Activated gamma-delta T cell treated with Interleukin-2 at 50 U/mL for 16 hours (primary cell): ENCODE data around the gene PITX1.

Experiments used
- DNase-seq: peaks from one replicate; pipeline ENCODE4 v3.0.0-alpha.2; 2020

PITX1 gene

GRCh38 chr5:135061001-135061400 is 27.0 kb upstream of the PITX1 start:
- DNase-seq, result no peak

GRCh38 chr5:135060021-135060420 is 26.0 kb upstream of the PITX1 start:
- no peak for DNase-seq

DNA sequence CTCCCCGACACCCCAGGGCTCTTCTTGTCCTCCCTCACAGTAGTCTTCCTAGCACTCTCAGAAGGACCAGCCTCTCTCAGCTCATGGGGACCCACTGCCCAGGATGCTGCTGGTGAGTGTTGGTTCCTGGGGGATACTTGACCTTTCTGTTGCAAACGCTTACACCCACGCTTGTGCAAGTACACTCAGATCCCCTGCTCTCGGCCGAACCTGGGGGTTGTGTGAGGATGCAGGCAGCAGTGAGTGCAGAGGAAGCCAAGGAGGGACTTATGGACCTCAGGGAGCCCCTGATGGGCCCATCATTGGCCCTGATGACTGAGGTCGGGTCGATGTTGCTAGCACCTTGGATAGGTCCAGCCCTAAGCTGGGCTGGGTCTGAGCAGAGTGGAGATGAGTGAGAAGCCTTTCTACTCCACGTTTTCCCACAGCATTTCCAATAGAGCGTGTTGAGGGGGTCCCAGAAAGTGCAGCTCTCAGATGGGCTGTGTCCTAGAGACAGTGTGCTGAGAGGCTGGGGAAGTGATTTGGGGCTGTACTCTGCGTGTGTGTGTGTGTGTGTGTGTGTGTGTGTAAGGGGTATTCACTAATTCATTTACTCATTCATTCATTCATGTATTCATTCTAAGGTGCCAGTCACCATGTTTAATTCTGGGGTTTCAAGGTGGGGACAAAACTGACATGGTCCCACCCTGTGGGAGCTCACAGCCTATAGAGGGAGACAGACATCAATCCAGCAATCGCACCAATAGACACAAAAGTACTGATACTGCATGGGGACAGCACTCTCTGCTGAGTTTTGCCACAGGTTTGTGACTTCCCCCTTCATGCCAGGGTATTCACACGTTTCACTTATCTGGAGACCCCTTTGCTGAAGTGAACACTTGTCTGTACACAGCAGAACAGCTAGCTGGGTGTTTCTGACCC is 25.2 kb upstream of the PITX1 start:
- DNase-seq, result no peak

- DNase-seq, result no peak
These were observed 24.3 kb upstream of the PITX1 start for GRCh38 chr5:135058331-135058732.

- no peak for DNase-seq
These were observed 23.2 kb upstream of the PITX1 start for GRCh38 chr5:135057233-135057632.

DNA sequence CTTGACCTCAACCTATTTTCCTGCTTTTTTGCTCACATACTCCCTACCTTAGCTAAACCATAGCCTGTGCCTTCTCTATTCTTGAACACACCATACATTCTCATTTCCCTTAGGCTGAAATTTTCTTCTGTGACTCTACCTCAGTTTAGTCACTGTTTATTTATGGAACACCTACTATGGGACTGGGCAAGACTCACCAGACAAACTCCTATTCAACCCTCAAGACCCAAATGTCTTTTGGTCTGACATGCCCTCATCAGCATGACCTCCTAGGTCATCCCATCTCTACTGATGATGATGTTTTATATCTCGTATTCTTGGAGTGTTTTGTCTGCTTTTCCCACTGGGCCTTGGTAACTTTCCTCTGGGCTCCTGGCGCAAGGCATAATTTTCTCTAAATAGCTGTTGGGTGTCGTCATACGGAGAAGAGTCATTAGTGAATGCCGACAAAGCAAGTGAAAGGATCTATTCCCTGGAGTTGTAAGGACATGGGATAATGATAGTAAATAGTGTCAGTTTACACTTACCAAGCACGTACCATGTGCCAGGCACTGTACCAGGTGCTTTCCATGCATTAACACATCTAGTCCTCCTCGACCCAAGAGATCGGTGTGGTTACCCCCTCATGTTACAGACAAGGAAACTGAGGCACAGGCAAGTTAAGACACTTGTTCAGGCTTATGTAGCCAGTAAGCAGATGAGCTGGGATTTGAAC is 22.4 kb upstream of the PITX1 start:
- no peak for DNase-seq

- no peak for DNase-seq
These were observed 21.4 kb upstream of the PITX1 start for GRCh38 chr5:135055396-135055795.

DNA sequence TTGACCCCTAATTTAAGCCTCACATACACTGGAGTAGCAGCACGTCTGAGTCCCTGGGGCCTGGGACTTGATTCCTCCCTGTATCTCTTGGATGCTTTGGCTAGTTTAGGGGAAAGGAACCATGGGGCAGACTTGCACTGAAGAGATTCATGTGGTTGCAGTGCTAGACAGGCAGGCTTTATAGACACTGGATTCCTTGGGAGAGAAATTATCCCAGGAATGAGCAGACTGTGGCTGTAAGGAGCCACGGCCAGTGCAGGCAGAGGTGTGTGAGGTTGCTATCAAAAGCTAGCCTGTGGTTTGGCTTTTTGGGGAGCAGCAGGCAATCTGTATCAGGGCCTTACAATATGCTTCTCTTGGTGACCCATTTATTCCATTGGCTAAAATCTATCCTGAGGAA is 20.5 kb upstream of the PITX1 start:
- no peak for DNase-seq

DNA sequence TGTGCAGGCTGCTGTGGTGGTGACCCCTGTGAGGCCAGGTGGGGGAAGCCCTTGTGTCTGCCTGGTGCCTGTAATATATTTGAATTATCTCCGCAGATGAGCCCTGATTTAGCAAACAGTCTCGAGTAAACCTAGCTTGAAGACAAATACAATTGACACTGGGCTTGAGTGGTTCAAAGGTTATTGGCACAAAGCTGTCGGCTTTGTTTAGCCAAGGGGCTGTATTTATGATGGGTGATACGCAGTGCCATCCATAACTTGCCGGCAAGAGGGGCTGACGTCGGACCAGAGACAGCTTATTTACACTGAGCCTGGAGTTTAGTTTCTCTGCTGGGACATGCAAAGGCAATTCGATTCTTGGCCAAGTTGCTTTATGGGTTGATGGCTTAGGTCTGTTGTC is 20.0 kb upstream of the PITX1 start:
- DNase-seq, result no peak

GRCh38 chr5:135053278-135053677 is 19.2 kb upstream of the PITX1 start:
- DNase-seq, result no peak

DNA sequence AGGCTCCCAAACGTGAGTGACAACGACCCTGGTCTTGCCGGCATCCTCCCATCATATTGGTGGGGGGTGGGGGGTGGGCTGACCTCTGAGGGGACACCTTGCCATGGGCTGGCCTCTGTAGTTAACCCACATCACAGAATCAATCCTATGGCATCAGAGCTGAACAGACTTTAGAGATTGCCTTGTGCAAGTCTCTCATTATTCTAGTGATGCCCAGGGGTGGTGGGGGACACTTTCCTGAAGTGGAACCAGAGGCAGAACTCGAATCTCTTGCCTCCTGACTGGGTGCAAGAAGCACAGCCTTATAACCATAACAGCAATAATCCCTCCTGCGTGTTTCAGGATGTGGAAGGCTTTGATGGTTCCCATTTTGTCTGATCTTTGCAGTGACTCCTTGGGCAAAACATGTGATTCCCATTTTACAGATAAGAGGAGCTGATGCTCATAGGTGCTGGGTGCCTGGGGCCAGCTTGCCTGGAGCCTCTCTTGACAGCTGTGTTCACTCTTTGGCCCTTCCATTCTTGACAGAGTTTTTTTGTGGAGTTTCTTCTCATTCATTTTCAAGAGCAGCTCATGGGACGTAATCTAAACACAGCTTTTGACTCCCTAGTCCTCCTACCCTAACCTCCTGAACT is 18.6 kb upstream of the PITX1 start:
- DNase-seq, result no peak

- DNase-seq, result no peak
These were observed 17.8 kb upstream of the PITX1 start for GRCh38 chr5:135051872-135052271.

GRCh38 chr5:135051399-135051798 is 17.4 kb upstream of the PITX1 start:
- DNase-seq, result no peak

DNA sequence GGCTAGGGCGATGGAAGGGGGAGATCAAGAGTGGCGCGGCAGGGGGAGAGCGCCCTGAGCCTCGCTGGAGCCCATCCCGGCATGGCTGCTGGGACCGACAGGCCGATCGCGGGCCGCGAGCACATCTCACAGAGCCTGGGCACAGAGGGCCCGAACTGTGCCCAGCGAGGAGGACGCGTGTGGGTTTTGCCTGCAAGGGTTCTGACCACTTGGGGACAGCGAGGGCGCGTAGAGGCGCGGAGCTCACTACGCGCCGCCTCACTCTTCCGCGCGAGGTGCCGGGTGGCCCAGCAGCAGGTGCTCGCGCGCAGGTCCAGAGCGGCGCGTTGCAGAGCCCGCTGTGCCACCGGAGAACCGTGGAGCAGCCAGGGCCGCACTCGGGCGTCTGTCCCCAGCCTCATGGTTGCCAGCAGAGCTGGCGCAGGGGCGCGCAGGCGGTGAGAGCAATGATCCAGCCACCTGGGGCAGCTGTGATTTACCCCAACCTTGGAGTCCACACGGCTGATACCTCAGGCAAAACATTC is 16.3 kb upstream of the PITX1 start:
- DNase-seq, result no peak

DNA sequence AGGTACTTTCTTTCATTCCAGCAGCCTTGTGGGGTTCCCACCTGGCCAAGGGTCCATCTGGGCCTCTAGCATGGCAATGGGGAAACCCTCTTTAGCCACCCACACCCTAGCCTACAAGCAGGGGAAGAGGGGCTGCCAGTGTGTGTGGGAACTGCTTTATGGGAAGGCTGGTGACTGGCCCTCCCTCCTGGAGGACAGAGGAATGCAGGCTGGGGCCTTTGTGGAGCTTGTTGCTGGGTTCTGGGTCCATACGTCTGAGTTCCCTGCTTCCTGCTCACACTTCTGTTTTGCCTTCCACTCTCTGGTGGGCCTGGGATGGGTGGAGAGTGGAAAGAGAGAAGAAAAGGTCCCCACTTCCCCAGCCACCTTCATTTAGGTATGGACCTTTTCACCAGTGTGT is 14.9 kb upstream of the PITX1 start:
- DNase-seq, result no peak

DNA sequence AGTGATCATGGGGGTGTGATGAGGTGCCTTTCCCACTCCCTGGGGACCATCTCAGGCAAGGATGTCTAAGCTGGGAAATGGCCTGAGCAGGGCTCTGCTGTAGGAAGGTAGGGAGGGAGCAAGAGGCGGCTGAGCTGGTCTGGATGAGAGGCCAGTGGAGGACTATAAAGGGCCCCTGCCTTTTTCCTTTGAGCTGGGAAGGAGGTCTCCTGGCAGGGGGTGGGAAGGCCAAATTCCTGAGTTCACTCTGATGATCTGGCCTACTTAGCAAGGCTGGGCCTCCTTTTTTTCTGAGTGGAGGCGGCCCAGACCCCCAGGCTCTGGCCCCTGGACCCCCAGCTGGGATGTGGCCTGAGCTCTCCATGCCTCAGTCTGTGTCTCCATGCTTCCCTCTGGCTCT is 14.3 kb upstream of the PITX1 start:
- no peak for DNase-seq

GRCh38 chr5:135047347-135047695 is 13.3 kb upstream of the PITX1 start:
- no peak for DNase-seq

GRCh38 chr5:135046661-135047346 is 12.8 kb upstream of the PITX1 start:
- DNase-seq, result no peak

GRCh38 chr5:135045488-135045887 is 11.5 kb upstream of the PITX1 start:
- DNase-seq, result no peak

DNA sequence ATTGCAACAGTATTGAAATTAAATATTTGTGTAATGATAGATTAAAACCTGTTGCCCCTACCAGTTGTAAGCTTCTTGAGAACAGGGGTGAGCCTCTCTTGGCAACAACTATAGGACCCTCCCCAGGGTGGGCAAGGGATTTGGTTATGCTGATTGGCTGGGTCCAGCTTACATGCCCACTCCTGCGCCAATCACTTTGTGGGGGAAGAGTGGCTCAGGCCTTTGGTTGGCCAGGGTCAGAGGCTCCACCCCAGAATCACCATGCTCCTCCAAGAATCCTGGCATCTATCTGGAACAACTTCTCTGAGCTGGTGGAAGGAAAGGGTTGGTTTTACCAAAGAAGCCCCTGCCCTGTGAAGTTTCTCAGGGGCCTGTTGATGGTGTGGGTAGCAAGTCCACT is 8.6 kb upstream of the PITX1 start:
- no peak for DNase-seq

DNA sequence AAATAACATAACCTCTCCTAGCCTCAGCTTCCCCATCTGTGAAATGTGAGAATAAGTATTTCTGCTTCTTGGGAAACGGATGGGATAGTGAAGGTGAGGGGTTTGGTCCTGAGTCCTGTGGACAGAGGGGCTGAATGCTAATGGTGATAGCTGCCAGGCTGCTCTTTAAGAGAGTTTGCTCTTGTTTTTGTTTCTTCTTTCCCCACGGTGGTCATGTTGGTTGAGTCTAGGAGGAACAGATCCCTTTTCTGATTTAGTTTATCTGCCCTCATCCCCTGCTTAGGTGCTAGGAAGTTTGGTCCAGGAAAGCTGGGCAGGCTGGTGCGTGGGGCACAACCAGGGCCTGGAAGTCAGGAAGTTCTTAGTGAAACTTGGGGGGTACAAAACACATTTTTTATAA is 7.7 kb upstream of the PITX1 start:
- DNase-seq, result no peak

DNA sequence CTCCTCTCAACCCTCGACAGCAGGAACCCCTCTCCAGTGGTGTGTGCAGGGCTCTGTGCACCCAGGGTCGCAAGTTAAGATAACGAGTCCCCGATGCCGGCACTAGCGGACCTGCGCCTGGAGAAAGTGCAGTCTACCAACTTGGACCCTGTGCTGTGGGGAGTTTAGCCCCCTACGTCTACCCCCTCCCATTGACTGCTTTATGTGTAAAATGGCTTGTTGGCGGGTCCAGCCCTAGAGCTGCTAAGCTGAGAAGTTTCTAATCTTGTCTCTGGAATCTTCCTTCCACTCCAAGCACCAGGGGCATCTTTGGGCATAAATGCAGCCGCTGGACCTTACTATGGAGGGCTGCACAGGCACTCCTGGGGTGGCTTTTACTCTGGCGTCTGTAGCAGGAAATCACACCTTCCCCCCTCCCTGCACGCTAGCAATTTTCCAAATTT is 7.1 kb upstream of the PITX1 start:
- no peak for DNase-seq
